ENCODE measurements around the gene PLA2G6.

DNA sequence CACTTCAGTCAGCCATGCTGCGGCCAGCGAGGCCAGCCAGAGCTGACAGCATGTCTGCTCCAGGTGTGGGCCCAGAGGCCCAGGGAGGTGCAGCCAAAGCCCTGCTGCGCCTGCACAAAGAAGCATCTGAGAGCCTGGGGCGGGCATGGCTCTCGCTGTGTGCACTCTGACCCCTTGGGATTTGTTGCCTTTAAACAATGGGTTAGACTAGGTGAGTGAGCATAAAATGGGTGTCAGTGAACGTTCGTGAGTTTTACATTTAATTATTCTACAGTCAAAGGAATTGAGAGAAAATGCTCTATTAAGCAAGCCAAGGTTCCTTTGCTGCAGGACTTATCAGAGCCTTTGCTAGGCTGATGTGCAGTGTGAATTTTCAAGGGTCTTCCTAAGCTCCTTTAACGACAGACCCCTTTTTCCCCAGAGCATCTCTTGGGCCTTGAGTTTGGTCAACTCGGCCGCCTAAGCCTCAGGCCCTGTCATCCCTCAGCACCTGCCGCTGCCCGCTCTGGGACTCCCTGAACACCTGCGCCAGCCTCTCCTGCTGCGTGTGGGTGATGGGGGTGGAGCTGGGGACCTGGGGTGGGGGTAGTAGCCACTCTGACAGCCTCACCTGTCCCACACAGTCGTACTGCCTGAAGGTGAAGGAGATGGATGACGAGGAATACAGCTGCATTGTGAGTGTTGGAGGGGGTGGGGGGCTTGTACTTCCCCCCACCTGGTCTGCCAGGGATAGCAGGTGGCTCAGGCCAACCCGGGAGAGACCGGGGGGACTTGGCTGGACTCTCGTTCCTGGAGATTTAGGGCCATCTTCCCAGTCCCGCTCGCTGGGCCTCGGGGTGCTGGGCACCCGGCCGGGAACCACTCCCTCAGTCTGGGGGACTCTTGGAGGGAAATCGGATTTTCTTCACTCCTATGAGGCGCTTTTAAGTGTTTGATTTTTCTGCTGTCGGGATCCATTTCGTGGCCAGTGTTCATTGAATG, 108.2 kb downstream of the PLA2G6 start:
- TF ChIP-seq, protein P1, sequence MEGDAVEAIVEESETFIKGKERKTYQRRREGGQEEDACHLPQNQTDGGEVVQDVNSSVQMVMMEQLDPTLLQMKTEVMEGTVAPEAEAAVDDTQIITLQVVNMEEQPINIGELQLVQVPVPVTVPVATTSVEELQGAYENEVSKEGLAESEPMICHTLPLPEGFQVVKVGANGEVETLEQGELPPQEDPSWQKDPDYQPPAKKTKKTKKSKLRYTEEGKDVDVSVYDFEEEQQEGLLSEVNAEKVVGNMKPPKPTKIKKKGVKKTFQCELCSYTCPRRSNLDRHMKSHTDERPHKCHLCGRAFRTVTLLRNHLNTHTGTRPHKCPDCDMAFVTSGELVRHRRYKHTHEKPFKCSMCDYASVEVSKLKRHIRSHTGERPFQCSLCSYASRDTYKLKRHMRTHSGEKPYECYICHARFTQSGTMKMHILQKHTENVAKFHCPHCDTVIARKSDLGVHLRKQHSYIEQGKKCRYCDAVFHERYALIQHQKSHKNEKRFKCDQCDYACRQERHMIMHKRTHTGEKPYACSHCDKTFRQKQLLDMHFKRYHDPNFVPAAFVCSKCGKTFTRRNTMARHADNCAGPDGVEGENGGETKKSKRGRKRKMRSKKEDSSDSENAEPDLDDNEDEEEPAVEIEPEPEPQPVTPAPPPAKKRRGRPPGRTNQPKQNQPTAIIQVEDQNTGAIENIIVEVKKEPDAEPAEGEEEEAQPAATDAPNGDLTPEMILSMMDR (IDR thresholded peaks at IDR 0.05) = no peak
- no peak for TF ChIP-seq POLR2AphosphoS5 (IDR thresholded peaks at IDR 0.05)

All from upper lobe of left lung (tissue), 4 donors.